DMS79 (cell line): ENCODE measurements around the gene ZDHHC6.
"Not testable (repeated sequence)": the region's sequence is repeated elsewhere in the genome, so short reads cannot be mapped to it uniquely, and the experiment has no call there.

ENCODE experiments used
- DNase-seq: peaks from one replicate; lab custom pipeline; 2025; lab: John Stamatoyannopoulos, UW

The ZDHHC6 gene

GRCh38 chr10:112390125-112390703, 56.5 kb downstream of the ZDHHC6 start:
- DNase-seq = no peak

- DNase-seq = no peak
Observed at GRCh38 chr10:112389271-112389822, 57.4 kb downstream of the ZDHHC6 start.

GRCh38 chr10:112388548-112388947, 58.2 kb downstream of the ZDHHC6 start:
- no peak for DNase-seq

GRCh38 chr10:112388056-112388455, 58.7 kb downstream of the ZDHHC6 start:
- not testable (repeated sequence) for DNase-seq

- no peak for DNase-seq
Observed at GRCh38 chr10:112385201-112385600, 61.5 kb downstream of the ZDHHC6 start.

- no peak for DNase-seq
Observed at GRCh38 chr10:112384141-112384540, 62.6 kb downstream of the ZDHHC6 start.

- no peak for DNase-seq
Observed at GRCh38 chr10:112383325-112383724, 63.4 kb downstream of the ZDHHC6 start.

- DNase-seq = no peak
Observed at GRCh38 chr10:112382515-112383235, 64.0 kb downstream of the ZDHHC6 start.
